Tibial nerve (tissue), 4 donors: ENCODE results near the gene BCOR. TPM values are rescaled to one million over a fixed set of nuclear protein-coding genes. Genes with fewer than 3 reads are reported as not detected.

Experiments
- DNase-seq, 2 donors: peaks; one replicate each; pipeline ENCODE4 v3.0.0-alpha.2; 2019; ENCODE audit warnings: low spot score in 2 of 2
- H3K27ac ChIP-seq, 4 donors: fragments of 200-600 bp; sonication (generic) in 3 of 4; one replicate each; pipeline ENCODE4 v1.5.1; 2017 to 2019; ENCODE audit warnings: mild to moderate bottlenecking in 1 of 4
- H3K27me3 ChIP-seq, 2 donors: fragments of 200-600 bp; sonication (generic) in 1 of 2; one replicate each; pipeline versions ENCODE4 v1.5.1 to v1.6.0; 2017 to 2019
- H3K36me3 ChIP-seq, 3 donors: fragments of 200-600 bp; sonication (generic); one replicate each; pipeline ENCODE4 v1.5.1; 2018 to 2019
- H3K4me1 ChIP-seq, 4 donors: fragments of 200-600 bp; sonication (generic) in 3 of 4; one replicate each; pipeline ENCODE4 v1.5.1; 2017 to 2019
- H3K4me3 ChIP-seq, 4 donors: fragments of 200-600 bp; sonication (generic) in 3 of 4; one replicate each; pipeline ENCODE4 v1.5.1; 2017 to 2019; ENCODE audit warnings: mild to moderate bottlenecking in 1 of 4, moderate library complexity in 1 of 4
- H3K9me3 ChIP-seq, 4 donors: fragments of 200-600 bp; sonication (generic) in 3 of 4; one replicate each; pipeline ENCODE4 v1.5.1; 2017 to 2019
- EP300 ChIP-seq, 2 donors: sonication (generic); formaldehyde crosslinking; IDR thresholded peaks; one replicate each; pipeline ENCODE4 v1.6.1; 2017; ENCODE audit warnings: antibody characterized with exemption in 2 of 2, mild to moderate bottlenecking in 1 of 2
- POLR2A ChIP-seq, 2 donors: fragments of 450-650 bp; IDR thresholded peaks; one replicate each; pipeline ENCODE4 v1.6.1; 2017; ENCODE audit warnings: antibody characterized with exemption in 2 of 2, mild to moderate bottlenecking in 2 of 2, moderate library complexity in 2 of 2
- WGBS, 2 donors: methylation state at CpG; one replicate each; pipeline ENCODE4 v1.1.5; 2018; 5-methylcytosine and 5-hydroxymethylcytosine counted together
- total RNA-seq, 4 donors: library from RNA; depleted of rRNA; stranded (reverse); fragments of >200 nt; gene quantifications; one replicate each; pipeline ENCODE4 v1.1.0, GENCODE V29; 2016
- TF ChIP-seq, protein P1 (sequence below), 5 experiments: fragments of 200-600 bp in 3 of 5; fragments of 450-650 bp in 2 of 5; sonication (generic) in 3 of 5; IDR thresholded peaks; one replicate each; pipeline ENCODE4 v1.5.1; 2016 to 2019; ENCODE audit warnings: antibody characterized with exemption in 5 of 5, mild to moderate bottlenecking in 3 of 5, moderate library complexity in 2 of 5

Gene BCOR
- total RNA-seq, 4 donors from 2014 or later = 16.2 to 34.7 (median 23.7) TPM

DNA sequence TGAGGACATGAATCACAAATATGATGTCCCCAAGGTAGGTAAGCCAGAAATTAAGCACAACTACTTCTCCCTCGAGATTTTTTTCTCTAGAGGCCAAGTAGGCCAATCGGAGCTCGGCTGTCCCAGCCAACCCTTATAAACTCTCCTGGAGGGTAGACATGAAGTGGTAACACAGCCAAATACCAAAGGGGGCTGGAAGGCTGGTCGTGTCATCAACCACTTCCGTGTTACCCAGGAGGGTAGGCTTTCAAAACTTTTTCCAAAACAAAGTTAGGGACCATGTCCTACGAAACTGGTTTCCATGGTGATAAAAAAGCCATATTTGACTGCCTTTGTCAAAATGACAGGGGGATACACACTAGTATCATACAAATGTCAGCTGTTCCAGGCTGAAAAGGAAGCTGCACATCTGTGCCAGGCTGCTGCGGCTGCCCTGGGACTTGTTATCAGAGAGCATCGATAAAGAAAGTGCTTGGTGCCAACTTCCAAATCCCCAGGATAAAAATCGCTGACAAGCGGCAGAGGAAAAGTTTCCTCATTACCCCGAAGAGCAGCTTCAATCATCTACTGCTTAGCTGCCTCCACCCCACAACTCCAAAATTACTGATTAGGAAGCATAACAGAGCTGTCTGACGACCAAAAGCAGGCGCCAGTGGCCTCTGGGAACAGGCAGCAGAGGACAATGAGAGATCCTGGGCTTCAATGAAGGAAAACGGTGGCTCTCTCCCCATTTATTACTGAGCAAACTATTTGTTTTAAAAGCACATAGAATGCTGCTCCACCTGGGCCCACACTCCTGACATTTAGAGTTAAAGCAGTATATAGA lies 20.8 kb downstream of the BCOR start:
- DNase-seq = no peak
- TF ChIP-seq EP300 (IDR thresholded peaks at IDR 0.05) = no peak
- TF ChIP-seq, protein P1, sequence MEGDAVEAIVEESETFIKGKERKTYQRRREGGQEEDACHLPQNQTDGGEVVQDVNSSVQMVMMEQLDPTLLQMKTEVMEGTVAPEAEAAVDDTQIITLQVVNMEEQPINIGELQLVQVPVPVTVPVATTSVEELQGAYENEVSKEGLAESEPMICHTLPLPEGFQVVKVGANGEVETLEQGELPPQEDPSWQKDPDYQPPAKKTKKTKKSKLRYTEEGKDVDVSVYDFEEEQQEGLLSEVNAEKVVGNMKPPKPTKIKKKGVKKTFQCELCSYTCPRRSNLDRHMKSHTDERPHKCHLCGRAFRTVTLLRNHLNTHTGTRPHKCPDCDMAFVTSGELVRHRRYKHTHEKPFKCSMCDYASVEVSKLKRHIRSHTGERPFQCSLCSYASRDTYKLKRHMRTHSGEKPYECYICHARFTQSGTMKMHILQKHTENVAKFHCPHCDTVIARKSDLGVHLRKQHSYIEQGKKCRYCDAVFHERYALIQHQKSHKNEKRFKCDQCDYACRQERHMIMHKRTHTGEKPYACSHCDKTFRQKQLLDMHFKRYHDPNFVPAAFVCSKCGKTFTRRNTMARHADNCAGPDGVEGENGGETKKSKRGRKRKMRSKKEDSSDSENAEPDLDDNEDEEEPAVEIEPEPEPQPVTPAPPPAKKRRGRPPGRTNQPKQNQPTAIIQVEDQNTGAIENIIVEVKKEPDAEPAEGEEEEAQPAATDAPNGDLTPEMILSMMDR (IDR thresholded peaks at IDR 0.05) = no peak
- no peak for TF ChIP-seq POLR2A (IDR thresholded peaks at IDR 0.05)
- WGBS, 2 donors = 63 to 68% methylated on average over 14 of the region's 14 CpGs

GRCh38 chrX:40074959-40075332 lies 22.8 kb downstream of the BCOR start:
- Histone ChIP-seq H3K4me1 (peaks cover 0 to 10% (median 0%) of the 10 kb centered on the region in 4 donors), H3K27me3 (no peaks in the 10 kb centered on the region), H3K27ac (no peak overlapping the region), H3K9me3 (no peaks in the 10 kb centered on the region), H3K36me3 (peaks cover 0 to 53% (median 0%) of the 10 kb centered on the region in 3 donors), H3K4me3 (no peak overlapping the region)
- TF ChIP-seq POLR2A (IDR thresholded peaks at IDR 0.05) (no peak), EP300 (IDR thresholded peaks at IDR 0.05) (no peak)
- TF ChIP-seq, protein P1 (IDR thresholded peaks at IDR 0.05) = no peak
- DNase-seq = no peak
- WGBS, 2 donors = 83% methylated on average over 14 of the region's 14 CpGs; no CpG with 5 or more reads in 1 of the 2 donors

More for the DNA sequence above, 20.8 kb downstream of the BCOR start:
- H3K9me3 ChIP-seq = no peaks in the 10 kb centered on the region
- H3K27me3 ChIP-seq = no peaks in the 10 kb centered on the region
- H3K36me3 ChIP-seq = peaks cover 0 to 41% (median 0%) of the 10 kb centered on the region in 3 donors
- peaks cover 0 to 21% (median 0%) of the 10 kb centered on the region in 4 donors for H3K4me1 ChIP-seq
- H3K27ac ChIP-seq = no peak overlapping the region
- H3K4me3 ChIP-seq = no peak overlapping the region

DNA sequence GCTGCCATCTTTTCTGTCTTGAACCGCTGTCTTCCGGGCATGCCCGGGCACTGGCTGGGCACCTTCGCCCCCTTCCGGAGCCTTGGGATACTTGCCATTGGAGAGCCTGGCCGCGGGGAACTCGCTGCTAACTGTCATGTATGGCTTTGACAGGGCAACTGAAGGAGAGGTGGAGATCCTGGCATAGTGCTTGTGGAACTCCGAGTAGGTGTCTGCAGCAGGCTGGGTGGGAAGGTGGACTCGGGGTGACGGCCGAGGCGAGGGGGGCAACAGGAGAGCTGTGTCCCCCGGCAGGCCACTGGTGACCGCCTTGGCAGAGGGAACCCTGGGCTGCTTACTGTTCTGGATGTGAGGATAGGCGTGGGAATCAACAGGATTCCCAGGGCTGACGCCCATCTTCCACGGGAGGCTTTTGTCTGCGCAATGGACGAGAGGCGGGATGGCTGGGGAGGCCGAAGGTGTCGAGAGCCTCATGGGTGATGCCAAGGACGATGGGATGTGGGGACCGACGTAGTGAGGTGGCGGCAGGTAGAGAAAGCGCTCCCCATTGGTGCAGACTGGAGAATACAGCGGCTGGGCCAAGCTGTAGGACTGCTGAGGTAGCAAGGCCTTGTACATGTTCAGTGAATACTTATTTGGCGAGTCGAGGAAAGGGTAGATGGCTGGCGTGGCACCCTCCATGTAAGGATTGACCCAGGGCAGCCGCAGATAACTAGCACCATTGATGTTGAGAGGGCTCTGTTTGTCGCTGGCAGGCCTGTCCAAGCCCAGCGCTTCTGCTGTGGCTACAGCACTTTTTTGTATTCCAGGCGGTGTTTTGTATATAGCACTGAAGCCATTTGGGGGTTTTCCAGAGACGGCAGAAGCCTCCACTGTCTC lies 23.4 kb downstream of the BCOR start:
- H3K27ac ChIP-seq = no peak overlapping the region
- H3K36me3 ChIP-seq = peaks cover 0 to 59% (median 0%) of the 10 kb centered on the region in 3 donors
- TF ChIP-seq POLR2A (IDR thresholded peaks at IDR 0.05) (no peak), EP300 (IDR thresholded peaks at IDR 0.05) (no peak)
- TF ChIP-seq, protein P1 (IDR thresholded peaks at IDR 0.05) = no peak
- no peaks in the 10 kb centered on the region for H3K27me3 ChIP-seq
- no peak overlapping the region for H3K4me3 ChIP-seq
- peaks cover 0 to 9% (median 0%) of the 10 kb centered on the region in 4 donors for H3K4me1 ChIP-seq
- DNase-seq = no peak
- 93% methylated on average over 25 to 37 of the region's 37 CpGs for WGBS, 2 donors
- no peaks in the 10 kb centered on the region for H3K9me3 ChIP-seq

DNA sequence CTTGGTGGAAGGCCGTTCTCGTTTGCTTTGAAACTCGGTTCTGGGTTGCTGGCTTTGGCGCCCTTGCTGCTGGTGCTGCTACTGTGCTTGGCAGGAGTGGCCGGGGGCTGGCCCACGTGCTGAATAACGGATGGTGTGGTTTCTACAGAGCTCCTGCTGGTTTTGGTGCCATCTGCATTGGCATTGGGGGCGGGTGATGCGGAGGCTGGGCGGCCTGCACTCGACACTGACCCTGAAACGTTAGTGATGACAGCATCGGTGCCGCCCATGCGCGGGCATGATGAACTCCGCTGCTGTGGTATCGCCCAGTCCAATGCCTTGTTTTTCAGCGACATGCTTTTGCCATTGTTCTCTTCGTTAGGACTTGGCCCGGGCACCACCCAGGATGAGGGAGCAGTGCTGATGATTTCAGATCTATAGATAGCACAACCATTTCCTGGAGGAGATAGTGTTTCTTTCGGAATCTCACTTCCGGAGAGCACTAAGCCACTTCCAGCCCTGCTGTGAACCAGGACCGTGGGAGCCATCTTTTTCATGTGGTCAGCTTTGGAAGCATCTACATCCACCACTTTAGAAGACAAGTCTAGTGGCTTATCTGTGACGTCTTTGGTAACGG lies 24.2 kb downstream of the BCOR start:
- DNase-seq = no peak
- peaks cover 0 to 66% (median 0%) of the 10 kb centered on the region in 3 donors for H3K36me3 ChIP-seq
- peaks cover 0 to 2% (median 0%) of the 10 kb centered on the region in 4 donors for H3K4me1 ChIP-seq
- WGBS, 2 donors = 83 to 91% methylated on average over 10 to 26 of the region's 26 CpGs
- no peaks in the 10 kb centered on the region for H3K27me3 ChIP-seq
- no peak overlapping the region for H3K27ac ChIP-seq
- no peak overlapping the region for H3K4me3 ChIP-seq
- TF ChIP-seq EP300 (IDR thresholded peaks at IDR 0.05) = no peak
- no peaks in the 10 kb centered on the region for H3K9me3 ChIP-seq

DNA sequence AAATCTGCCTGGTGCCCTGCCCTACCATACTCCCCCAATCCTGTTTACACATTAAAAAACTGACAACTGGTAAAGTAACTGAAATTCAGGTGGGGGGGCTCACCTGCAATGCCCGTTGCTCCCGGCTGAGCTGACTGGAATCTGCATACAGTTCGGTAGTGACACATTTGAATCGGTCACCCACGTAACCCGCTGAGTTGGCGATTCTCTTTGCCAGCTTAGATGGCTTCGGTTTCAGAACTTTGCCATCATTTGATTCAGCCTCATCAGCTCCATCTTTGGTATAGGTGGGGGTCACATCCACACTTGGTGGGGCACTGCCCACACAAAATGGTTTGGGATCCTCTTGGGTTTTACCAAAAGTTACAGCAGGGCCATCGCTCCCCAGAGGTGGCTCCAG lies 25.5 kb downstream of the BCOR start:
- TF ChIP-seq, protein P1 (IDR thresholded peaks at IDR 0.05) = no peak
- TF ChIP-seq EP300 (IDR thresholded peaks at IDR 0.05) (no peak), POLR2A (IDR thresholded peaks at IDR 0.05) (no peak)
- 86 to 90% methylated on average over 9 of the region's 9 CpGs for WGBS, 2 donors
- Histone ChIP-seq H3K9me3 (no peaks in the 10 kb centered on the region), H3K36me3 (peaks cover 0 to 66% (median 0%) of the 10 kb centered on the region in 3 donors), H3K27me3 (no peaks in the 10 kb centered on the region), H3K27ac (no peak overlapping the region), H3K4me3 (no peak overlapping the region), H3K4me1 (no peaks in the 10 kb centered on the region)
- DNase-seq = no peak
